HG03460 (cell line): ENCODE measurements around the gene VPS45.
"Not testable (repeated sequence)": the region's sequence is repeated elsewhere in the genome, so short reads cannot be mapped to it uniquely, and the experiment has no call there.

Experiments used
- ATAC-seq: cut with Tn5 transposase; IDR thresholded peaks from one replicate; pipeline ENCODE4 v1.9.1; 2021; ENCODE audit not compliant: unreplicated experiment

VPS45 gene

DNA sequence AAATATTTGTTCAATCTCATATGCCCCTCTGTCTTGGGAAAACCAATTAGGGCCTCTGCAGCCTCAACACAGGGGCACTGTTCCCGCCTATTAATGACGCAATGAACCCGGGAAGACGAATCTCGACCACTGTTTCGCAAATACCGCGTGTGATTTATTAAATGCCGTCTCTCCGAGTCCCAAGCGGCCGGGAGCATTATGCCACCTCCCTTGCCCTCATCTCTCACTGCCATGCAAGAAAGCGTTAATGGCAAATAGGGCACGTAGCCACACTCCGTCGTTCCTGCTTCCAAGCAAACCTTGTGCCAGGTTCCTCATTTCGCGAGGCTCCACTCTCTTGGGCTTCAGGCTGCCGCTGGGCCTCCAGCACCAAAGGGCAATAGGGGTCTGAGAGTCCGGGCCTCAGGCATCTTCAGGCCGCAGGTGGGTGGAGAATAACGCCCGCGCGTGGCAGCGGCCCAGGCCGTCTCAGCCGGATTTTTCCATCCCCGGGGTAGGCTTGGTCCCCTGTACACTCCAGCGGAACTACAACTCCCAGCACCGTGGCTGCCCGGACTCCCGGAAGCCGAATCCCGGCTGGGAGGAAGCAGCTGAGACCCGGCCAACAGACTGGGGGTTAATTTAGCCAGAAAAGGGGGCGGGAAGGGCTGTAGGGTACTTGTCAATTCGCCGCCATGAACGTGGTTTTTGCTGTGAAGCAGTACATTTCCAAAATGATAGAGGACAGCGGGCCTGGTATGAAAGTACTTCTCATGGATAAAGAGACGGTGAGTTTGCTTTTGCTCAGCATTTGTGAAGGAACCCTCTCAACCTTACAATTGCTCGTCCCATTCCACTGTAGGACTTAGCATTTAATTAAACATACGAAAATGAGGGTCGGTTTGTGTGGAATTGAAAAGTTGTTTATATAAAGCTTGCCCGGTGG is at the start of gene VPS45:
Gene VPS45, plus strand, starts transcription at position 593 of the 925 bp plus-strand sequence. Its CDS starts 82 bp downstream, at position 675.
- ATAC-seq = peak; percentile 87

DNA sequence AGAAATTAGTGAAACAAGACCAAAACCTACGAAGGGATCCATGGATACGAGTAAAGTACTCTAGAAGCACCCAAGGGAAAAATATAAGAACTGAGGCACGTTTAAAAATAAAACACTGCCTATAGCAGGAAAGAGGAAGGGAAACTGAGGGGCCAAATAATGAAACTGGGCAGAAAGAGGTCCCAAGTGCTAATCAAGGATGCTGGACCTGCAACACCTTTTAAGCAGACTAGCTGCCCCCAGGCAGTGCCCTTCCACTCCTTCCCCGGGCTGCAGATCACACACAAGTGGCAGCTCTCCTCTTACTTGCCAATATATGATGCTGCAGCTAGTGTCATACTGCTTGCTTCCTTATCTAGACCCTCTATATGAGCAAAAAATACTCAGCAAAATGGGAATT is 49.4 kb upstream of the VPS45 start:
- ATAC-seq = no peak

GRCh38 chr1:150020711-150021110 is 46.9 kb upstream of the VPS45 start:
- no peak for ATAC-seq

DNA sequence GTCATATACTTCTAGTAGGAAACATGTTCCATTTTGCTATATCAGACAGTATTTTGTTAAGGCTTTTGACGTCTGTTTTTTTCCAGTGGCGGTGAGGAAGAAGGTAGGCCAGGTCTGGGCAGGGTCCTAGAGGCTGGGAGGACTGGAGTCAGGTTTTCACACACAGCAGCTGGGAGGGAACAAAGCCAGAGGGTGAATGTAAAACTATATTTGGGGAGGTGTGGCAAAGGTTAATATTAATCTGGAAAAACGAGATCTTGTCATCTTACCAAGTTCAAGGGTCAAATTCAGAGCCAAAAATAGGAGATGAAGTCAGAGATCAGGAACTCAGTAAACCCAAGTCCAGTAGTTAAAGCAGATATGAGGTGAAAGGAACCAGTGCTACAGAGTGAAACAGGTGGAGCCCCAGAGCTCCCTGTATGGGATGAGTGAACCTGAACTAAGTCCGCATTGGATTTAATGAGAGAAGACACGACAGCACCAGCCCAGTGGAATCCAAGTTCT is 46.3 kb upstream of the VPS45 start:
- ATAC-seq = no peak

DNA sequence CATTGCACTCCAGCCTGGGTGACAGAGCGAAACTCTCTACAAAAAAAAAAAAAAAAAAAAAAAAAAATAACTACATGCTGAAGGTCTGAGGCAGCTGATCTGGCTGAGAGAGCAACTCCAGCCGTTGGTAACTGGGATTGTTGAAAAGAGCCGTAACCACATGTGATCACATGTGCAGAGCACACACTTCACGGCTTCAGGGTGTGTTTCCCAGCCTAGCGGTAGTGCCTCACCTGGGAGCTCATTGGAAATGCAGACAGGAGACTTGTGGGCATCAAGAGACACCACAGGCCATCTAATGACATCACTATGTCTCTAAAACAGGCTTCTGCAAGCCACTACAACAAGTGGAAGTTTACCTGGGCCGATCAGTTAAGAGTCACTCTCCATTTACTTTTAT is 45.2 kb upstream of the VPS45 start:
- ATAC-seq = no peak

- no peak for ATAC-seq
Observed at GRCh38 chr1:150024156-150024555, 43.4 kb upstream of the VPS45 start.

DNA sequence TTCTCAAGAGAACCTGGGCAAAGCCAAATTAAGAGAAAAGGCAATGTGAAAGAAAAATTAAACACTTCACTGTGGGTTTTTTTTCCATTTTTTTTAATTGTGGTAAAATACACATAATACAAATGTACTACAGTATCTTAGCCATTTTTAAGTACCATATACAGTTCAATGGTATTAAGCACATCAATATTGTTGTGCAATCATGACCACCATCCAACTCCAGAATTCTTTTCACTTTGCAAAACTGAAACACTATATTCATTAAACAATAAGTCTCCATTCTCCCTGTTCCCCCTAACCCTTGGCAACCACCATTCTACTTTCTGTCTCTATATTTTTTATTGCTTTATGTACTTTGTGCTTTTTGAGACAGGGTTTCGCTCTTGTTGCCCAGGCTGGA is 39.3 kb upstream of the VPS45 start:
- no peak for ATAC-seq

- no peak for ATAC-seq
Observed at GRCh38 chr1:150034336-150034735, 33.2 kb upstream of the VPS45 start.

- no peak for ATAC-seq
Observed at GRCh38 chr1:150049926-150050325, 17.6 kb upstream of the VPS45 start.

- no peak for ATAC-seq
Observed at GRCh38 chr1:150051089-150051373, 16.5 kb upstream of the VPS45 start.

DNA sequence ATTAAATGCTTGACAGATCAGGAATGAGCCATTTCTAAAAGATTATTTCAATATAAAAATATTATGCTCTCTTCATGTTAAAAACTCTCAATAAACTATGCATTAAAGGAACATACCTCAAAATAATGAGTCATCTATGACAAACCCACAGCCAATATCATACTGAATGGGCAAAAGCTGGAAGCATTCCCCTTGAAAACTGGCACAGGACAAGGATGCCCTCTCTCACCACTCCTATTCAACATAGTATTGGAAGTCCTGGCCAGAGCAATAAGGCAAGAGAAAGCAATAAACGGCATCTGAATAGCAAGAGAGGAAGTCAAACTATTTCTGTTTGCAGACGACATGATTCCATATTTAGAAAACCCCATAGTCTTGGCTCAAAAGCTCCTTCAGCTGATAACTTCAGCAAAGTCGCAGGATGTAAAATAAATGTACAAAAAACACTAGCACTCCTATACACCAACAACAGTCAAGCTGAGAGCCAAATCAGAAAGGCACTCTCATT is 15.6 kb upstream of the VPS45 start:
- ATAC-seq = not testable (repeated sequence)

GRCh38 chr1:150053926-150054325 is 13.7 kb upstream of the VPS45 start:
- ATAC-seq = no peak

DNA sequence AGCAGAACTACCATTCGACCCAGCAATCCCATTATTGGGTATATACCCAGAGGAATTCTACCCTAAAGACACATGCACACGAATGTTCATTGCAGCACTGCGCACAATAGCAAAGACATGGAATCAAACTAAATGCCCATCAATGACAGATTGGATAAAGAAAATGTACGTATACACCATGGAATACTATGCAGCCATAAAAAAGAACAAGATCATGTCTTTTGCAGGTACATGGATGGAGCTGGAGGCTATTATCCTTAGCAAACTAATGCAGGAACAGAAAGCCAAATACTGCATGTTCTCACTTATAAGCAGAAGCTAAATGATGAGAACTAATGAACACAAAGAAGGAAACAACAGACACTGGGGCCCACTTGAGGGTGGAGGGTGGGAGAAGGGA is 12.1 kb upstream of the VPS45 start:
- ATAC-seq = not testable (repeated sequence)

DNA sequence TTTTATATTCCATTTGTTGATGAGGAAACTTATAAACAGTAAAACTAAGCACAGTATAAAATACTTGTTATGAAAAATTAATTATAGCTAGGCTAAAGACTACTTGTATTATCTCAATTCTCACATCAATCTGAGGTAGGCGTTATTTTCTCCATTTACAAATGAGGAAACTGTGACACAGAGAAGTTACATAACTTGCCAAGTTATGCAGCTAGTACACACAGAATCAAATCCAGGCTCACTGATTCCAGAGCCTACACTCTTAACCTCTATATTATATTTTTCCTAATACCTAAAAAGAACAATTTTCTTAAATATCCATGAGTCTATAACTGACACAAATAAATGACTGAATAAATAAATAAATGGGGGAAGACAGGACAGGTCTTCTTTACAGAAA is 11.2 kb upstream of the VPS45 start:
- ATAC-seq = no peak

DNA sequence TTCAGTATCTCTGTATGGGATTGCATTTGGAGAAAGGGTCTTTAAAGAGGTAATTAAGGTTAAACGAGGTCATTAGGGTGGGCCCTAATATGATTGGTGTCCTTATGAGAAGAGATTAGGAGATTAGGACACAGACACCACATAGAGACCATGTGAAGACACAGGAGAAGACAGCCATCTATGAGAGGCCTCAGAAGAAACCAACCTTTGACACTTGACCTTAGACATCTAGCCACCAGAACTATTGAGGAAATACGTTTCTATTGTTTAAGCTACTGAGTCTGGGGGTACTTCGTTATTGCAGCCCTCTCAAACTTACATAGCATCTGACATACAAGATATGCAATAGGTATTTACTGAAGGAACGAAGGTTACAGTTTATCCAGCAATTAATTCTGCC is 7.3 kb upstream of the VPS45 start:
- no peak for ATAC-seq

DNA sequence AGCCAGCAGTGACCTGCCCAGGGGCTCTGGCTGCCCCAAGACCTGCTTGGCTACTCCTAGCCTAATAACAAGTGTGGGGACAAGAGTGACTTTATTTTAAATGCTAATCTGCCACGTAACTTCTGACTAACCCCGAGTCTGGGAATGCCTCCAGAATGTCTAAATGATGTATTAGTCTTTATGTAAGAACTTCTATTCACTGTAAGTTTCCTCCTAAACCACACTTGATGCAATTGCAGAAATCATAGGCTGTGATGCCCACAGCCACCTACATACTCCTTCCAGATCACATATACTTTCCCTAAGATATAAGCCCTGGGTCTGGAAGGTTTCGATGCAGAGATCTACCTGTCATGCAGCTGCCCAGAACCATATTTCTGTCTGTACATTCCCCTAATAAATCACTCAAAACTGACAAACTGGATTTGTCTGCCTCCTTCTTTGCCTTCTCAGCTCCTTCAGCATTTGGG is 5.9 kb upstream of the VPS45 start:
- ATAC-seq = no peak

DNA sequence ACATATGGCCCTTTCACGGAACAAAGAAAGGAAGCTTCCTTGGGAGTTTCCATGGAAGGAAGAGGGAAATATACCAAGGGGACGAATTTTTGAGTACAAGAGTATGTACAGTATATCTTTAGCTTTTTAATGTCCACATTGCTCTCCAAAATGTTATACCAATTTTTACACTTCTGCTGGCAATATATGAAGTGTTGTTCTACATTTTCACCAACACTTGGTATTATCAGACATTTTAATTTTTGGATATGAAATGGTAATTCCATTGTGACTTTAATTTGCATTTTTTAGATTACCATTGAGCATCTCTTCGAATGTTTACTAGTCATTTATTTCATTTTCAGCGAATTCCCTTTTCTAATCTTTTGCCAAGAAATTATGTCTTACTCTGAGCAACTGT is 5.5 kb upstream of the VPS45 start:
- no peak for ATAC-seq

DNA sequence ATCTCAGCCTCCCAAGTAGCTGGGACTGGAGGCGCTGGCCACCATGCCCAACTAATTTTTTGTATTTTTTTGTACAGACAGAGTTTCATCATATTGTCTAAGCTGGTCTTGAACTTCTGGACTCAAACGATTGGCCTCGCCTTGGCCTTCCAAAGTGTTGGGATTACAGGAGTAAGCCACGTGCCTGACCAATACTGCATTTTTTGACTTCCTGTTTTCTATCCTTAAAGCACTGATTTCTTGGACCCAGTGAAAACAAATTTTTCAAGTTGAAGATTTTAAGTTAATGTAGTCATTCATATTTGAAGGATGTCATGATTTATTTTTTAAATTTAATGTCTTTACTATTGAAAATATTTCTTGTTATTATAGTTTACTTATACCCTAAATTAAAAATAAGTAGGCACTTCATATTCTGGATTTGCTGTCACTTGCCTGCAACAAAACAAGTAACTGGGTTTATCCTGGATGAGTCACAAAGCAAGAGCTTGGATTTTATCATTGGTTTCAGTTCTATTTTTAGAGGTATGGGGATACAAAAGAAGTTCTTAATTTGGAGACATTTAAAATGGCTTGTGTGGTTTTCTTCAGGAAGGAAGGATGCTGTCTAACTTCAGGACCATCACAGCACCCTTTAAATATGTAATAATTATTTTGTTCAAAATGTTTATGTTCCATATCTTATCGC is 2.2 kb upstream of the VPS45 start:
- ATAC-seq = no peak

GRCh38 chr1:150066328-150066727 is 1.2 kb upstream of the VPS45 start:
- ATAC-seq = no peak

DNA sequence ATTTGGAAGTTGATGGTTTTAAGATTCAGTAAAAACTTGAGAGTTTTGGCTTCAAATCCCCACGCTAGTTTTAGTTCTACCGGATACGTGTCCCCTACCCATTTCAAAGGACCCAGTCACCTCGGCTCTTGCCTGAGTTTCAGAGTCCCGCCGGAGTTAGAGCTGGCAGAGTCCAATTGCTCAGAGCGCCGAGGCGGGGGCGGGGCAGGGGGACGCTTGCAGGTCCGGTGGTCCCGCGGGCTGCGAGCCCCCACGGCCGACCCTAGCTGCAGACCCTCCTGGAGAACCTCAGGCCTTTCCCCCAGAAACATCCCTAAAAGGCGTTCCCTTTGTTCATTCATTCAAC is 765 bp upstream of the VPS45 start:
- ATAC-seq = peak; percentile 24

GRCh38 chr1:150068109-150068435 is 496 bp downstream of the VPS45 start:
- no peak for ATAC-seq

DNA sequence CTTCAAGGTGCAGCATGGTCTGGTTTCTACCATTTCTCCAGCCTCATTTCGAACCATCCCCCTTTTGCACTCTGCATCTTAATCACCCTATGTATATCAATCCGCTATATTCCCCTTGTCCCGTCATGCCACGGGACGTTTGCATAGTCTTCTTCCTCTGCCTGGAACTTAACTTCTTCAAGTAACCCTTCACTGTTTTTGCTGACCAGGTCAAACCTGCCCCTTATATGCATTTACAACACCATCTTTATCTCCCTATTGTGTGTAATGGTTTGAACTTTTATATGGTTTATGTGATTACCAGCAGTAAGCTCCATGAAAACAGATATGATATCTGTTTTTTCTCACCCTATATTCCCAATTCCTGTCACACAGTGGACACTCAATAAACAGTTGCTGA is 2.3 kb downstream of the VPS45 start:
- ATAC-seq = no peak
